GM10248 (cell line): Measurements from ENCODE around the gene TRIM69.
"Not testable (repeated sequence)": the region's sequence is repeated elsewhere in the genome, so short reads cannot be mapped to it uniquely, and the experiment has no call there.

Experiments
- CTCF ChIA-PET: fragments of 300-600 bp; sonication (Branson Sonifier 250); formaldehyde crosslinking; extraction: SDS; loops from one replicate; lab custom pipeline; 2021; ENCODE audit warnings: antibody characterized with exemption; lab: Yijun Ruan, JAX
- POLR2A ChIA-PET: fragments of 350-650 bp; sonication (Branson Sonifier 250); formaldehyde crosslinking; extraction: SDS; loops from one replicate; lab custom pipeline; 2020; ENCODE audit warnings: antibody characterized with exemption; lab: Yijun Ruan, JAX
- DNase-seq: peaks from one replicate; pipeline ENCODE4 v3.0.0; 2012; ENCODE audit errors: extremely low spot score
- TF ChIP-seq, protein P1 (sequence below): IDR thresholded peaks from 2 replicates; pipeline ENCODE4 v1.5.1; 2012; ENCODE audit warnings: mild to moderate bottlenecking, low read depth; ENCODE audit errors: extremely low read depth, missing control alignments, control extremely low read depth

TRIM69 gene

DNA sequence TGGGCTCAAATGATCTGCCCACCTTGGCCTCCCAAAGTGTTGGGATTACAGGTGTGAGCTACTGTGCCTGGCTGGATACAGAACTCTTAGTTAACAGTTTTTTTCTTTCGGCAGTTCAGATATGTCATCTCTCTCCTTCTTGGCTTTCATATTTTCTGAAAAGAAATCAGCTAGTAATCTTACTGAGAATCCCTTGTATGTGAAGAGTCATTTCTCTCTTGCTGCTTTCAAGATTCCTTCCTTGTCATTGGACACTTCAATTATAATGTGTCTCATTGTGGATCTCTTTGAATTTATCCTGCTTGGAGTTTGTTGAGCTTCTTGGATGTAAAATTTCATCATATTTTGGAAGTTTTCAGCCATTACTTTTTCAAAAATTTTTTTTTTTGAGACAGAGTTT, 17.0 kb downstream of the TRIM69 start:
- CTCF ChIA-PET, result interaction anchor here (0.9 kb wide), 1 partner anchor 17 kb away, joined by 4 read pairs; the partner anchor contains the start of gene TRIM69
- POLR2A ChIA-PET, result no interaction called here
- no peak for DNase-seq
- TF ChIP-seq, protein P1, sequence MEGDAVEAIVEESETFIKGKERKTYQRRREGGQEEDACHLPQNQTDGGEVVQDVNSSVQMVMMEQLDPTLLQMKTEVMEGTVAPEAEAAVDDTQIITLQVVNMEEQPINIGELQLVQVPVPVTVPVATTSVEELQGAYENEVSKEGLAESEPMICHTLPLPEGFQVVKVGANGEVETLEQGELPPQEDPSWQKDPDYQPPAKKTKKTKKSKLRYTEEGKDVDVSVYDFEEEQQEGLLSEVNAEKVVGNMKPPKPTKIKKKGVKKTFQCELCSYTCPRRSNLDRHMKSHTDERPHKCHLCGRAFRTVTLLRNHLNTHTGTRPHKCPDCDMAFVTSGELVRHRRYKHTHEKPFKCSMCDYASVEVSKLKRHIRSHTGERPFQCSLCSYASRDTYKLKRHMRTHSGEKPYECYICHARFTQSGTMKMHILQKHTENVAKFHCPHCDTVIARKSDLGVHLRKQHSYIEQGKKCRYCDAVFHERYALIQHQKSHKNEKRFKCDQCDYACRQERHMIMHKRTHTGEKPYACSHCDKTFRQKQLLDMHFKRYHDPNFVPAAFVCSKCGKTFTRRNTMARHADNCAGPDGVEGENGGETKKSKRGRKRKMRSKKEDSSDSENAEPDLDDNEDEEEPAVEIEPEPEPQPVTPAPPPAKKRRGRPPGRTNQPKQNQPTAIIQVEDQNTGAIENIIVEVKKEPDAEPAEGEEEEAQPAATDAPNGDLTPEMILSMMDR, result no peak

DNA sequence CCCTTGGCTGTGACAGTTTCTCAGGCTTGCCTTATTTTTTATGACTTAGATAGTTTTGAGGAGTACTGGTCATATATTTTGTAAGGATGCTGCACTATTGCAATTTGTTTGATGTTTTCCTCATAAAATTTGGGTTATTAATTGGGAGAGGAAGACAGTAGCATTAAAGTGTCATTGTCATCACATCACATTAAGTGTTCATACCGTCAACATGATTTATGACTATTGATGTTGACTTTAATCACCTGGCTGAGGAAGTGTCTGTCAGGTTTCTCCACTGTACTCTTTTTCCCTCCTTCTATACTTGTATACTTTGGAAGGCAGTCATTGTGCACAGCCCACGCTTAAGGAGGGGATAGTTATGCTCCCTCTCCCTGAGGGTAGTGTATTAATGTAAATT, 26.9 kb downstream of the TRIM69 start:
- ChIA-PET CTCF (no interaction called here), POLR2A (no interaction called here)
- no peak for DNase-seq
- TF ChIP-seq, protein P1, result no peak

DNA sequence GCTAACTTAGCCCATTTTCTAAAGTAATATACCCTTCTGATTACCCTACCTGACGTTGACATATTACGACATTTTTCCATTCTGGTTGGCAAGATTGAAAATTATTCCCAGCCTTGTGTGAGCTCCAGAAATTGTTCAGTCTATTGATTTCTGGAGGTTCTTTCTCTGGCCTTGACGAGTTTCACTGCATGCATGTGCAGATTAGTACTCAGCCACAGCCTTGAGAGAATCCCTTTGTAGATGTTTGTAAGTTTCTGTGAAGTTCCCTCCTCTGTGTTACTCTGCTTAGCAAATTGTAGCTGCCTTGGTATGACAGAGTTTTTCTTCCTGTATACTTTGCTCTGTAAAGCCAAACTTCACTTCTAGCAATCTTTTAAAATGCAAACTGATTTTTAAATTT, 27.5 kb downstream of the TRIM69 start:
- CTCF ChIA-PET, result interaction anchor here (1.9 kb wide), 1 partner anchor 8 kb away, joined by 4 read pairs; no protein-coding TSS in a partner anchor
- DNase-seq, result no peak
- POLR2A ChIA-PET, result no interaction called here
- TF ChIP-seq, protein P1, result no peak

DNA sequence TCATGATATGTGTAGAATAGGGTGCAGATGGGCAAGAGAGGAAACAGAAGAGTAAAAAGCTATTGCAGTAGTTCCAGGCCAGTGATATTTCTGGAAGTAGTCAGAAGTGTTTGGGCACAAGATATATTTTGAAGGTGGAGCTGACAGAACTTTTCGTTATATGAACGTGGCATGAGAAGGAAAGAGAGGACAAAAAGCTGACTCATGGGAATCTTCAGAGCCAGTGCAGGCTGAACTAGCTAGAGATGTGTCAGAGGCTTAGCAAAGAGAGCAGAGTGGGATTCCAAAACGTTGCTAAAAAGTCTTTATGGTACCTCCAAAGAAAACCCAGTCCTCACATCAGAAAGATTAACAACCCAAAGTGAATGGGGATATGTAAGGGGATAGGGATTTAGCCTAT, 28.7 kb downstream of the TRIM69 start:
- DNase-seq, result no peak
- ChIA-PET CTCF (interaction anchor here (1.6 to 3.0 kb wide), 6 partner anchors 9 to 114 kb away, joined by 3 to 13 read pairs (median 4); partner anchors contain the start of gene SPG11), POLR2A (no interaction called here)
- TF ChIP-seq, protein P1, result no peak

DNA sequence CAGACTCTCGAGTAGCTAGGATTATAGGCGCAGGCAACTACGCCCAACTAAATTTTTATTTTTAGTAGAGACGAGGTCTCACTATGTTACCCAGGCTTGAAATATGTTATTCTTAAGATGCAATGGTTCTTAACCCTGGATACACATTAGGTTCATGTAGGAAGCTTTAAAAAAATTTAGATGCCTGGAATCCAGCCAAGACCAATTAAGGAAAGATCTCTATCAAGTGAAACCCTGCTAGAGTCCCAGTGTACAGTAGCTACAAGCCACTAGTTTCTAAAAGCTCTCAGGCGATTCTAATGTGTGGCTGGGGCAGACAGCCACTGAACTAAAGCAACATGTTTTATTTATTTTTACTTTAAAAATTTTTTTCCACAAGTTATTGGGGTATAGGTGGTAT, 33.2 kb downstream of the TRIM69 start:
- POLR2A ChIA-PET, result no interaction called here
- DNase-seq, result no peak
- CTCF ChIA-PET, result interaction anchor here (0.8 to 1.6 kb wide), 2 partner anchors 31 to 35 kb away, joined by 3 to 6 read pairs; no protein-coding TSS in a partner anchor

DNA sequence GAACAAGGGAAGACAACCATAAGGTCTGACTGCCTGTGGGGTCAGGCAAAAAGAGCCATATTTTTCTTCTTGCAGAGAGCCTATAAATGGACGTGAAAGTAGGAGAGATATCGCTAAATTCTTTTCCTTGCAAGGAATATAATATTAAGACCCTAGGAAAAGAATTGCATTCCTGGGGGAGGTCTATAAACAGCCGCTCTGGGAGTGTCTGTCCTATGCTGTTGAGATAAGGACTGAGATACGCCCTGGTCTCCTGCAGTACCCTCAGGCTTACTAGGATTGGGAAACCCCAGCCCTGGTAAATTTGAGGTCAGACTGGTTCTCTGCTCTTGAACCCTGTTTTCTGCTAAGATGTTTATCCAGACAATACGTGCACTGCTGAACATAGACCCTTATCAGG, 34.4 kb downstream of the TRIM69 start:
- CTCF ChIA-PET, DNase-seq, POLR2A ChIA-PET: not testable (repeated sequence)

More for the DNA sequence above, 33.2 kb downstream of the TRIM69 start:
- TF ChIP-seq, protein P1, result no peak

DNA sequence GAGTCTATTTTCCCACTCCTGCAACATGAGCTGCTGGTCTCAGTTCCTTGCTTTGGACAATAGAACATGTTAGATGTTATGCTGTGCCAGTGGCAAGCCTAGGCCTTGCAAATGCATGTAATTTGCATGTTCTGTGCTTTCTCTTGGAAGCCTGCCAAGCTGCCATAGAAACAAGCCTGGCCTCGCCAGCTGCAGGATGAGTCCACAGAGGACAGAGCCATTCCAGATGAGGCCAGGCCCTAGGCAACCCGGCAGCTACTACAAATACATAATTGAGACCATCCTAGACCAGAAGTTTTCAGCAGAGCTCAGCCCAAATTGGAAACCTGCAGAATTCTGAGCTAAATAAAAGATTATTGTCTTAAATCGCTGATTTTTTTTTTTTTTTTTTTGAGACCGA, 39.6 kb downstream of the TRIM69 start:
- ChIA-PET POLR2A (interaction anchor here (0.6 kb wide), 1 partner anchor 38 kb away, joined by 3 read pairs; no protein-coding TSS in a partner anchor), CTCF (interaction anchor here (1.1 to 1.7 kb wide), 4 partner anchors 10 to 39 kb away, joined by 4 to 5 read pairs (median 4); partner anchors contain the start of gene TRIM69)
- TF ChIP-seq, protein P1, result no peak
- no peak for DNase-seq
